GM18520 (cell line): ENCODE measurements around the gene CAMSAP2.
A peak's percentile ranks its signal among the peaks of the same experiment; 100 is the strongest.

Experiments used
- ATAC-seq: cut with Tn5 transposase; IDR thresholded peaks from one replicate; pipeline ENCODE4 v1.9.1; 2021; ENCODE audit not compliant: unreplicated experiment

CAMSAP2 gene

DNA sequence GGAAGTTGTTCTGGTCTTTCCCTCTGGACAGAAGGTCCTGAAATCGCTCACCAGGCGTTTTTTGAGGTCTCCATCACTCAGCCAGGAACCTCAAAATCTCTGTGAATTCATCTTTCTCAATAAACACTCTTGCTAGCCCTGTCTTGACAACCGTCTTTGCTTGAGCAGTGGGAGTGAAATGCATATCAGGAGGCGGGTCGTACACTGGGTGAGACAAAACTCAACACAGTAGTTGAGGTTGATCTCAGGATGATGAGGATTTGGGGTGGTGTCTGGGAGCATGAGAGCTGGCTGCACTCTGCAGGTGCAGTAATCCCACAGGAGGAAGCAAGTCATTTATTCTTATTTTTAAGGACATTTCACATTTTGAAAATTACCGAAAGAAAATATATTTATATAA lies 136.0 kb downstream of the CAMSAP2 start:
- ATAC-seq: no peak

DNA sequence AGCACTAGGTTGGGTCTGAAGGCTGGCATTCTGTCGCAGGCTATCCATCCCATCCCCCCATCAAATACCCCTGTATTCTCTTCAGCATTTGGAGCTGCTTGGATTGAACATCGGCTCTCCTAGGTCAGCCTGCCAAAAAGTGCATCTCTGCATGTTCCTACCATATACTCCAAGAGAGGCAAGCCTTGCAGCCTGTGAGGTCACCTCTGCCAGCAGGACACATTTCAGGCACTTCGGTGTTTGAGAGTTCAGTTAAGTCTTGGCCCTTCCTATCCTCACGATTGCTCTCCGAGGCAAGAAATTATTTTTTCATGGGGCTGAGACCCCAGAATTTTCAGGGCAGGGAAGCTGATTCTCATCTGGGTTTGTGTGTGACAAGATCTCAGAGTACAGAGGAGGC lies 136.7 kb downstream of the CAMSAP2 start:
- ATAC-seq: no peak

DNA sequence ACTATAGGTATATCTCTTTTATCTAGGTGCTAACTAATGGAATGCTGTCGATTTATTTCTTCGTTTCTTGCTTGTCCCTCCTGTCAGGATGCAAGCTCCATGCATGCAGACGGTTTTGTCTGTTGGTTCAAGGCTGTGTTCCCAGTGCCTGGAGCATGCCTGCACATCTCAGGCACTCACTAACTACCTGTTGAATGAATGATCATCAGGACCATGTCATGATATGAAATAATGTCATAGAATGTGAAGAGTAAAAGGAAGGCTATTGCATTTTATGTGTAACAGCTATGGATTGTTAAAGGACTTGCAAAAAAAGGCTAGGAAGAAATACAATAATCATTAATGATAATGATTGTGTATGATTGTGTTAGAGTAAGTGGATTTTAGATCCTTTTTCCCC lies 138.3 kb downstream of the CAMSAP2 start:
- no peak for ATAC-seq

GRCh38 chr1:200877839-200878551 lies 139.3 kb downstream of the CAMSAP2 start:
- ATAC-seq: peak; percentile 84

DNA sequence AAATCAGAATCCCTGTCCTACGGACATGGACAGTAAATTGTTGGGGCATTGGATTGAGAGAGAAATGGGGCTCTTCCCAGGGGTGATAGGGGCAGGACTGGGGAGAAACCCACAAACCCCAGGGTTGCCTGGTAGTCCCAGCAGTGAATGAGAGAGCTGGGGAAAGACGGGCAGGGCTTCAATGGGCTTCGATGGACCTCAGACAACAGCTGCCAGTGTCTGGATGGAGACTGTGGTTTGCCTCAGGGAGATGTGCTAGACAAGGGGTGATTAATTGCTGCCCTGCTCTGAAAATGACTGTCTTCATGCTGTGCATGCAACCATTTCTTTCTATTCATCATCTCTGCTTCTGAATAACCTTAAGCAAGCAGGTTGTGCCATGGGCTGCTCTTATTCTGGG lies 141.5 kb downstream of the CAMSAP2 start:
- peak; percentile 61 for ATAC-seq

DNA sequence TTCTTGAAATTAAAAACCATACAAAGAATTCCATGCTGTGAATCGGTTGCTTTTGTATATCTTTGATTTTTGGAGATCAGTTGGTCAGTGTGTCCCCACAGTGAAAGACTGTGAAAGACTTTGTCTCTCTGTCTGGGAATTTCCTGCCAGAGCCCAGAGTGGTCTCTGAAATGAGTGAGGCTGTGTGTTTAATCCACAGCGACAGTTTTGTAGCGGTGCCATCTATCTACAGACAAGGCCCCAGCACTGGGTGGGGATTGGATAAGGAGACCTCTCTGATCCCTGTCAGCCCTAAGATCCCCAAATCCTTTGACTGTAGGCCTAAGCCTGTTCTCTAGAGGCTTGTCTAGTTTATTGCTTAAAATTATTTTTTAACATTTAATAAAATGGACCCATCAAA lies 144.4 kb downstream of the CAMSAP2 start:
- ATAC-seq: no peak

GRCh38 chr1:200885623-200886402 lies 147.1 kb downstream of the CAMSAP2 start:
- no peak for ATAC-seq

GRCh38 chr1:200886594-200886993 lies 147.9 kb downstream of the CAMSAP2 start:
- no peak for ATAC-seq

DNA sequence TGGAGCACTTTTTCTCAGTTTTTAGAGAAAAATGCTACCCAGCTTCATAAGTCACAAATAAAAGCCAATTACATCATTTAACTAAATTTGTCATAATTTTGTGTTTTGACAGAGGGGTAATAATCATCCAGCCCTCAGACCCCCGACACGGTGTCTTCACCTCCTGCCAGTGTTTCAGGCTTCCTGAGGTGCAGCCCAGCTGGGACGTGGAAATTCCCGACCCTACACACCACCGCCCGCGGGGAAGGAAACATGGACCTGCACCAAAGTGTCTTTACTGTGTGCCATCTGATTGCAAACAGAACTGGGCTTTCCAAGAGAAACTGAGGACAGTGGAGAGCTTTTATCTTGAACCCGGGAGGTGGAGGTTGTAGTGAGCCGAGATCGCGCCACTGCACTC lies 148.3 kb downstream of the CAMSAP2 start:
- ATAC-seq: no peak

GRCh38 chr1:200887772-200888348 lies 149.2 kb downstream of the CAMSAP2 start:
- no peak for ATAC-seq

GRCh38 chr1:200888349-200888838 lies 149.7 kb downstream of the CAMSAP2 start:
- ATAC-seq: peak; percentile 92

DNA sequence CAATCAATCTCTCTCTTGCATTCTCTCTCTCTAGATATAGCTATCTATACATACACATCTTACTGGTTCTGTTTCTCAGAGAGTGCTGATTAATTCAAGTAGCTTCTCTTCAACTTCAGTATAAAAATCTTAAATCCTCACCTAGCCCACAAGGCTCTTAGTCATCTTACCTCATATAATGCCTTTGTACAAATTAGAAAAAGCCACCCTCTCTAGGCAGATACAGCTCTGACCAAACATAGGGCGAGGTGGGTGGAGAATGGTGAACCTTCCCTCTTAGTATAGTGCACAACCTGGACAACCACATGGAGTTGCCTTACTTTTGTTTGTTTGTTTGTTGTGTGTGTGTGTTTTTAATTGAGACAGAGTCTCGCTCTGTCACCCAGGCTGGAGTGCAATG lies 150.9 kb downstream of the CAMSAP2 start:
- no peak for ATAC-seq

GRCh38 chr1:200890027-200890426 lies 151.3 kb downstream of the CAMSAP2 start:
- no peak for ATAC-seq

- no peak for ATAC-seq
Observed at GRCh38 chr1:200890818-200891773, 152.4 kb downstream of the CAMSAP2 start.

DNA sequence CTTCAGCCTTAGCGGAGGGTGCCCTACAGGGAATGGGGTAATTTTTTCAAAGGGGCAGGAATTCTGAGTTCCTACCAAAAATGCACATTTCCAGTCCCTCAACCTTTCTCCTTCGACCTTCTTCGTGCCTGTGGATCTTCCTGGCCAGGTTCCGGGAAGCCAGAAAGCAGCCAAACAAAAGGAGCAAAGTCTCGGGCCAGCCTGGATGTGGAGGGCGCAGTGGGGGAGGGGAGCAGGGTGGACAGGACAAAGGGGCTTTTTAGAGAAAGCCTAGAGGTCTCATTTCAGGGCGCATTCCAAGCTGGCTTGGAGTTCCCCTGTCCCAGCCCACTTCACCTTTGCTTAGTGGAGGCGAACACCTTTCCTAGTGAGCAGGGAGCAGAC lies 153.1 kb downstream of the CAMSAP2 start:
- no peak for ATAC-seq

- no peak for ATAC-seq
Observed at GRCh38 chr1:200892546-200892945, 153.9 kb downstream of the CAMSAP2 start.

GRCh38 chr1:200892958-200893357 lies 154.3 kb downstream of the CAMSAP2 start:
- ATAC-seq: no peak

- no peak for ATAC-seq
Observed at GRCh38 chr1:200893411-200893901, 154.8 kb downstream of the CAMSAP2 start.

DNA sequence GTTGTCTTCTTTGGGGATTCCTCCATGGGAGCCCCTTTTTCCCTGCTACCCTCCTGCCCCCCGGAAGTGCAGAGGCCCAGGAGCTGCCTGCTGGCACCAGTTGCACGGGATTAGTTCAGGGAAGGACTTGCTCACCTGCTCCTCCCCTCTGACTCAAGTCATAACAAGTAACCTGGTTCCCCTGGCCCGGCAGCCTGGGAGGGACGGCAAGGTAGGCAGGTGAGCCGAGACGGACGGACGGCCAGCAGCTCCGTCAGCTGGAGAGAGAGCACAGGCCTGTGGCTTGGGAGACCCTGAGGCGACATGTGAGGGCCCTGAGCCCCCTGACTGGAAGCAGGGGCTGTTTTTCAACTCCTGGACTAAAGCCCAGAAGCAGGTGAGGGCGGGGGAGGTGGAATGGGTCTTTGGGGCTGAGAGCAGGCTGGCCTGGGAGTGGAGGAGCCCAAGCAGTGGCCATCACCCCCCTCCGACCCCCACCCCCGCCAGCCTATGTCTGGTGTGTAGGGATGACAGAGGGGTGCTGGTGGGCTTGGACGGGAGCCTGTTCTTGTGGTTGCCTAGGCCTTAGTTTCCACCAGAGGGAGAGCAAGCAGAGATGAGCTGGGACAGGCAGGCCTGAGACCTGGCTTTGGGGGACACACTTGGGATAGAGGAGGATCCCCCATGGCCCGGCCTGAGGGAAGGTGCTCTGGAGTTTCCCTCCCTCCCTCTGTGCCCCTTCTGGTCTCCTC lies 156.2 kb downstream of the CAMSAP2 start, which contains the start of gene INAVA:
Gene INAVA (plus strand): TSS at position 189 of the 731 bp plus-strand sequence. CDS start 3,501 bp downstream, outside the sequence.
- no peak for ATAC-seq

GRCh38 chr1:200895443-200895789 lies 156.7 kb downstream of the CAMSAP2 start:
- no peak for ATAC-seq
